HepG2 (cell line): Measurements from ENCODE around the gene KRT6B. TPM values are rescaled to one million over a fixed set of nuclear protein-coding genes. Genes with fewer than 3 reads are reported as not detected.

Experiments
- ATAC-seq: fragments of 200-7000 bp; cut with Tn5 transposase; 3 replicates; pipeline ENCODE4 v1.9.1; 2020; ENCODE audit warnings: mild to moderate bottlenecking, moderate library complexity
- BruUV-seq: library from RNA; stranded (reverse); fragments of 400-500 nt; replicated peaks from 2 replicates; lab custom pipeline; 2021; lab: Mats Ljungman, UMichigan
- CTCF ChIA-PET: fragments of 300-600 bp; formaldehyde crosslinking; extraction: SDS; loops from one replicate; lab custom pipeline; 2021; ENCODE audit warnings: low total read pairs, inconsistent platforms, low intra/inter-chr PET ratio; lab: Yijun Ruan, JAX
- POLR2A ChIA-PET: fragments of 350-600 bp; sonication (Branson Sonifier 250); formaldehyde crosslinking; loops from one replicate; lab custom pipeline; 2020; ENCODE audit warnings: antibody characterized with exemption, inconsistent platforms; lab: Yijun Ruan, JAX
- DNase-seq: peaks from one replicate; pipeline ENCODE4 v3.0.0-alpha.2; 2015; ENCODE audit warnings: low spot score
- FAIRE-seq: peaks from 3 replicates; lab custom pipeline; 2011; peaks lifted over from hg19 to GRCh38; lab: Jason Lieb, UNC
- H2AFZ ChIP-seq: one replicate; pipeline ENCODE4 v1.6.1; 2011; ENCODE audit warnings: low read length, inconsistent platforms
- H3K27ac ChIP-seq: fragments of 300-600 bp; 3 replicates; pipeline ENCODE4 v1.8.0; 2011; ENCODE audit warnings: mixed run types, mild to moderate bottlenecking, mixed read lengths, low read length, inconsistent platforms; ENCODE audit not compliant: insufficient read depth; ENCODE audit errors: extremely low read length
- H3K27me3 ChIP-seq, 2 experiments: fragments of 200-600 bp in 1 of 2; 2 replicates in 1 of 2; 3 replicates in 1 of 2; pipeline versions ENCODE4 v1.6.0 to v1.8.0; 2011; ENCODE audit warnings: low read length in 2 of 2, mild to moderate bottlenecking in 2 of 2, moderate library complexity in 2 of 2, inconsistent platforms in 1 of 2; ENCODE audit not compliant: insufficient read depth in 2 of 2, control insufficient read depth in 1 of 2
- H3K36me3 ChIP-seq, 2 experiments: fragments of 200-600 bp in 1 of 2; replicated peaks in 1 of 2; 2 replicates in 1 of 2; 3 replicates in 1 of 2; pipeline versions ENCODE4 v1.5.1 to v1.8.0; 2011; ENCODE audit warnings: low read length in 2 of 2, inconsistent platforms in 1 of 2; ENCODE audit not compliant: insufficient read depth in 2 of 2, control insufficient read depth in 1 of 2
- H3K4me1 ChIP-seq: 2 replicates; pipeline ENCODE4 v1.5.1; 2012; ENCODE audit warnings: low read length, inconsistent platforms; ENCODE audit not compliant: insufficient read depth
- H3K4me2 ChIP-seq: 2 replicates; pipeline ENCODE4 v1.6.0; 2011; ENCODE audit warnings: low read depth, low read length, inconsistent platforms
- H3K4me3 ChIP-seq, 3 experiments: fragments of 200-600 bp in 1 of 3; sonication (generic), shearing (Covaris generic) in 1 of 3; replicated peaks in 1 of 3; 2 replicates each; pipeline ENCODE4 v1.5.1; 2011 to 2016; ENCODE audit warnings: low read length in 3 of 3, inconsistent platforms in 2 of 3, low read depth in 2 of 3, mild to moderate bottlenecking in 2 of 3, control low read depth in 1 of 3, mixed read lengths in 1 of 3; ENCODE audit not compliant: insufficient read depth in 1 of 3
- H3K79me2 ChIP-seq: one replicate; pipeline ENCODE4 v1.6.1; 2011; ENCODE audit warnings: low read length, inconsistent platforms; ENCODE audit not compliant: insufficient read depth
- H3K9ac ChIP-seq: 2 replicates; pipeline ENCODE4 v1.6.0; 2011; ENCODE audit warnings: mild to moderate bottlenecking, low read depth, low read length, inconsistent platforms; ENCODE audit not compliant: insufficient read depth
- H3K9me3 ChIP-seq: 2 replicates; pipeline ENCODE4 v1.5.1; 2012; ENCODE audit warnings: mild to moderate bottlenecking, low read length
- H4K20me1 ChIP-seq: 2 replicates; pipeline ENCODE4 v1.6.0; 2011; ENCODE audit warnings: inconsistent platforms, mild to moderate bottlenecking, low read length, moderate library complexity; ENCODE audit not compliant: insufficient read depth
- CREB1 ChIP-seq, 2 experiments: fragments of 450-650 bp in 1 of 2; IDR thresholded peaks; 2 replicates each; pipeline ENCODE4 v1.6.1; 2016 to 2017; ENCODE audit warnings: control low read depth in 1 of 2, mild to moderate bottlenecking in 1 of 2, missing compliant biosample characterization in 1 of 2, missing genetic modification characterization in 1 of 2
- HNRNPUL1 ChIP-seq: fragments of 200-400 bp; formaldehyde crosslinking; IDR thresholded peaks from 2 replicates; pipeline ENCODE4 v1.6.1; 2017; ENCODE audit warnings: low read depth, mild to moderate bottlenecking, low read length, moderate library complexity
- ZNF121 ChIP-seq: sonication (generic); formaldehyde crosslinking; IDR thresholded peaks from 2 replicates; pipeline ENCODE4 v1.5.0; 2020; ENCODE audit warnings: mild to moderate bottlenecking, missing genetic modification reagents
- ZNF180 ChIP-seq: sonication (generic); formaldehyde crosslinking; IDR thresholded peaks from 2 replicates; pipeline ENCODE4 v1.4.0; 2020; ENCODE audit warnings: low read depth, missing genetic modification reagents, borderline replicate concordance
- WGBS: methylation state at CpG from one replicate; pipeline ENCODE4 v1.1.6; 2017; ENCODE audit warnings: low lambda C conversion rate; 5-methylcytosine and 5-hydroxymethylcytosine counted together
- in situ Hi-C: cut with HindIII; loops from 2 replicates; pipeline ENCODE4 v1.10.0; 2017; ENCODE audit warnings: low pct_unique_long_range_greater_than_20kb; ENCODE audit not compliant: extremely low pct_ligation_motif_present
- intact Hi-C: fragments of 100-400 bp; cut with micrococcal nuclease; formaldehyde crosslinking; loops from one replicate; pipeline ENCODE4 v1.10.0; 2022; ENCODE audit not compliant: unreplicated experiment
- polyA plus RNA-seq, 8 experiments: library from polyadenylated mRNA; depleted of rRNA in 3 of 8; stranded (reverse) in 7 of 8; unstranded in 1 of 8; fragments of >200 nt; fragmentation: Illumina TruSeq in 4 of 8; extraction: Trizol in 4 of 8; gene quantifications; 2 replicates each; pipeline versions ENCODE4 v1.2.1 to v1.2.3, GENCODE V29; 2011 to 2016; ENCODE audit warnings: low read depth in 4 of 8, missing spikeins in 1 of 8, mixed read lengths in 1 of 8; ENCODE audit not compliant: insufficient read depth in 1 of 8
- total RNA-seq, 5 experiments: library from RNA; depleted of rRNA; stranded (reverse); fragments of >200 nt; fragmentation: Illumina TruSeq; extraction: Trizol; gene quantifications; 2 replicates each; pipeline ENCODE4 v1.2.3, GENCODE V29; 2016; ENCODE audit warnings: low read depth in 1 of 5
- TF ChIP-seq, protein P1 (sequence below): IDR thresholded peaks from 2 replicates; pipeline ENCODE4 v1.6.1; 2016; ENCODE audit warnings: mild to moderate bottlenecking, missing biosample characterization, missing genetic modification reagents
- TF ChIP-seq, protein P2 (sequence below): sonication (generic); formaldehyde crosslinking; IDR thresholded peaks from 2 replicates; pipeline ENCODE4 v1.5.0; 2020; ENCODE audit warnings: missing genetic modification reagents, mild to moderate bottlenecking, borderline replicate concordance

KRT6B gene
- total and polyA plus RNA-seq, 2 of the 13 experiments (the other 11 are each of a cell fraction or from before 2014, with no cell fraction given), result not detected

DNA sequence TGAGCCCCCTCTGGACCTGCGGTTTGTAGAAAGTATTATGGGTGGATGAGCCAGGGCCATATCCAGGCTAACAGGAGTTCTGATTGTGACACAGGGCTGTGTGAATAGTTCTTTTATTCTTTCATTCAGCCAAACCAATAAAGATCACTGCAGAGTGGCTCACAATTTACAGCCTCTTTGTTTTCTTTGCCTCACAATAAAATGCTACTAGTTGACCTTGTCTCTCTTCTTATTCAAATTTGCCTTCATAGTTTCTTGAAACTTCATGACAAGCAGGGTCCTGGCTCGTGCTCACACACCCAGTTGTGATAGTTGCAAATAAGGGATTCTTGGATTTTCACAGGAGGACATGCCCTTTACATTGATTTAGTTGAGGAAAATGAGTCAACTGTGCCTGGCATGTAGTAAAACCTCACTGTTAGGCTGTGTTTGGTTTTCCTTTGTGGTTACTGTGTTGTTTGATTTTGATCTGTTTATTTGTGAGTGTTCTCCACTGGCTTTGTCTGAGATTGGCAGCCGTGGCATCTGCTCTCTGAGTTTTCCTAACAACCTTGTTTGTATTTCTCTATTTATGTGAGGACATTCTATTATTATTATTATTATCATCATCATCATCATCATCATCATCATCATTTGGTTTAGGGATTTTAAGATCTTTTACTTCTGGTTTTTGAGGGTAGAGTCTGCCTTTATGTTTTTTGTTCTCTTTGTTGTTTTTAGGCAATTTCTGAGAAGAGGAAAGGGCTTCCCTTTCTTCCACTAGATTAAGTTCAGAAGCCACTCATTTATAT is 2.7 kb upstream of the KRT6B start:
- no peak overlapping the region for H3K4me2 ChIP-seq
- TF ChIP-seq CREB1 (IDR thresholded peaks at IDR 0.05), result peak; percentile 53
- no peak for TF ChIP-seq CREB1 (CRISPR knock-in tag; IDR thresholded peaks at IDR 0.05)
- TF ChIP-seq ZNF121 (CRISPR knock-in tag), result no peak
- TF ChIP-seq ZNF180 (CRISPR knock-in tag), result no peak
- no peak for TF ChIP-seq HNRNPUL1
- TF ChIP-seq, protein P1, sequence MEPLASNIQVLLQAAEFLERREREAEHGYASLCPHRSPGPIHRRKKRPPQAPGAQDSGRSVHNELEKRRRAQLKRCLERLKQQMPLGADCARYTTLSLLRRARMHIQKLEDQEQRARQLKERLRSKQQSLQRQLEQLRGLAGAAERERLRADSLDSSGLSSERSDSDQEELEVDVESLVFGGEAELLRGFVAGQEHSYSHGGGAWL (CRISPR knock-in tag), result no peak
- TF ChIP-seq, protein P2, sequence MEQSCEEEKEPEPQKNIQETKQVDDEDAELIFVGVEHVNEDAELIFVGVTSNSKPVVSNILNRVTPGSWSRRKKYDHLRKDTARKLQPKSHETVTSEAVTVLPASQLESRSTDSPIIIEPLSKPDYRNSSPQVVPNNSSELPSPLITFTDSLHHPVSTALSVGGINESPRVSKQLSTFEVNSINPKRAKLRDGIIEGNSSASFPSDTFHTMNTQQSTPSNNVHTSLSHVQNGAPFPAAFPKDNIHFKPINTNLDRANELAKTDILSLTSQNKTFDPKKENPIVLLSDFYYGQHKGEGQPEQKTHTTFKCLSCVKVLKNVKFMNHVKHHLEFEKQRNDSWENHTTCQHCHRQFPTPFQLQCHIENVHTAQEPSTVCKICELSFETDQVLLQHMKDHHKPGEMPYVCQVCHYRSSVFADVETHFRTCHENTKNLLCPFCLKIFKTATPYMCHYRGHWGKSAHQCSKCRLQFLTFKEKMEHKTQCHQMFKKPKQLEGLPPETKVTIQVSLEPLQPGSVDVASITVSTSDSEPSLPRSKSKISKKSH, result no peak
- no TSS peak for BruUV-seq

More for the DNA sequence above, 2.7 kb upstream of the KRT6B start:
- in situ Hi-C loops, result no loop called here
- no peak for FAIRE-seq
- no peaks in the 10 kb centered on the region for H3K36me3 ChIP-seq
- no peaks in the 10 kb centered on the region for H3K9me3 ChIP-seq
- no peak overlapping the region for H2AFZ ChIP-seq
- H3K79me2 ChIP-seq, result no peaks in the 10 kb centered on the region
- H3K4me3 ChIP-seq, result no peak overlapping the region
- 1% methylated on average over 3 of the region's 3 CpGs for WGBS
- ChIA-PET CTCF (no interaction called here), POLR2A (no interaction called here)
- H3K9ac ChIP-seq, result no peak overlapping the region
- H3K4me1 ChIP-seq, result no peaks in the 10 kb centered on the region
- H4K20me1 ChIP-seq, result no peaks in the 10 kb centered on the region
- peaks cover 0 to 2% of the 10 kb centered on the region in 2 experiments; a peak in 1 of 5 replicates for H3K27me3 ChIP-seq
- intact Hi-C loops, result no loop called here
- H3K27ac ChIP-seq, result no peak overlapping the region
- ATAC-seq, result no peak
- DNase-seq, result no peak
